ENCODE measurements around the gene KIAA2012.

GRCh38 chr2:202108345-202108744 is 35.3 kb downstream of the KIAA2012 start:
- TF ChIP-seq CTCF (conservative IDR thresholded peaks at IDR 0.05; ENCODE audit: low read depth, low read length), result no peak
- no peak for TF ChIP-seq POLR2A (IDR thresholded peaks at IDR 0.05; ENCODE audit: low read depth, low read length)
- no peak for TF ChIP-seq FOS (IDR thresholded peaks at IDR 0.05; ENCODE audit: low read depth, low read length)

All from IMR-90 (cell line).